HG03521 (cell line): ENCODE results near the gene PCDHB13.
"Not testable (repeated sequence)": the region's sequence is repeated elsewhere in the genome, so short reads cannot be mapped to it uniquely, and the experiment has no call there.

ENCODE experiments used
- ATAC-seq: cut with Tn5 transposase; IDR thresholded peaks from one replicate; pipeline ENCODE4 v1.9.1; 2021; ENCODE audit warnings: mild to moderate bottlenecking, moderate library complexity; ENCODE audit not compliant: unreplicated experiment

Gene PCDHB13

DNA sequence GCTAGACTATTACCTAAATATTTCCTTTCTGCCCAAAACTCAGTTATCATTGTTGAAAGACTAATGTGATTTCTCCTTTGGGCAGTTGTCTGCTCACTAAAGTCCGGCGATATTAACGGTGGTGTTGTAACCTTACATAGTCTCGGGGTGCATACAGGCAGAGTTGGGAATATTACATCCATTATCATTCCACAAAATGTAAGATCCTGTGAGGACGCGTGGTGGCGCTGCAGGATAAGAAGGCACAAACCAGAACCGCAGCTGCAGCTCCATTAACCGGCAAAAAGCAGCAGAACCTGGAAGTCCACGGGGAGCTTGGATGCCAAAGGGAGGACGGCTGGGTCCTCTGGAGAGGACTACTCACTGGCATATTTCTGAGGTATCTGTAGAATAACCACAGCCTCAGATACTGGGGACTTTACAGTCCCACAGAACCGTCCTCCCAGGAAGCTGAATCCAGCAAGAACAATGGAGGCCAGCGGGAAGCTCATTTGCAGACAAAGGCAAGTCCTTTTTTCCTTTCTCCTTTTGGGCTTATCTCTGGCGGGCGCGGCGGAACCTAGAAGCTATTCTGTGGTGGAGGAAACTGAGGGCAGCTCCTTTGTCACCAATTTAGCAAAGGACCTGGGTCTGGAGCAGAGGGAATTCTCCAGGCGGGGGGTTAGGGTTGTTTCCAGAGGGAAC is at the start of gene PCDHB13:
PCDHB13 (plus strand) TSS at position 264 of the 684 bp plus-strand sequence; CDS start at position 469, 205 bp downstream.
- ATAC-seq: not testable (repeated sequence)

DNA sequence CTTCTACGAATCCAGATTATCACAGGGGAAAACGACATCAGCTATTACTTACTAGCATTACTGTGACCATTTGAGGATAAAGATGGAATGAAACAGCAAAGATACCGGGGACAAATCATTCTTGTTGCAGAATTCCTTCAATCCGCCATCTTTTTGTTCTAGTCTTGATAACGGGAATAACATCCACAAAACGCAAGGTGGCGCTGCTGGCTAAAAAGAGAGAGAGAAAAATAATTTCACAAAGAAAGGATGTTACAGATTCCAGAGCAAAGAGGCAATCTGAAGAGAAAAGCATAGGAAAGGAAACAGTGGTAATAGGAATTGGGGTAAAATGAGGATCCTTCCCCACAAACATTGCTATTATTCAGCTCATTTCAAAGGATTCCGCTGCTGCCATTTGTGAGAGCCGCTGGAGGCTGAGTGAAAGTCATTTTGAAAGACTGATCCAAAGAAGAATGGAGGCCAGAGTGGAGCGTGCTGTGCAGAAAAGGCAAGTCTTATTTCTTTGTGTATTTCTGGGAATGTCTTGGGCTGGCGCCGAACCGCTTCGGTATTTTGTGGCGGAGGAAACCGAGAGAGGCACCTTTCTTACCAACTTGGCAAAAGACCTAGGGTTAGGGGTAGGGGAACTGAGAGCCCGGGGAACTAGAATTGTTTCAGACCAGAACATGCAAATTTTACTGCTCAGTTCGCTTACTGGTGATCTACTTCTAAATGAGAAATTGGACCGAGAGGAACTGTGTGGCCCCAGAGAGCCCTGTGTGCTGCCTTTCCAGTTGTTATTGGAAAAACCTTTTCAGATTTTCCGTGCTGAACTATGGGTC is 41.1 kb upstream of the PCDHB13 start, which contains the start of gene PCDHB7:
PCDHB7 (plus strand) TSS at position 264 of the 824 bp plus-strand sequence; CDS start at position 456, 192 bp downstream.
- no peak for ATAC-seq

GRCh38 chr5:141174291-141175104 is 39.2 kb upstream of the PCDHB13 start:
- not testable (repeated sequence) for ATAC-seq

DNA sequence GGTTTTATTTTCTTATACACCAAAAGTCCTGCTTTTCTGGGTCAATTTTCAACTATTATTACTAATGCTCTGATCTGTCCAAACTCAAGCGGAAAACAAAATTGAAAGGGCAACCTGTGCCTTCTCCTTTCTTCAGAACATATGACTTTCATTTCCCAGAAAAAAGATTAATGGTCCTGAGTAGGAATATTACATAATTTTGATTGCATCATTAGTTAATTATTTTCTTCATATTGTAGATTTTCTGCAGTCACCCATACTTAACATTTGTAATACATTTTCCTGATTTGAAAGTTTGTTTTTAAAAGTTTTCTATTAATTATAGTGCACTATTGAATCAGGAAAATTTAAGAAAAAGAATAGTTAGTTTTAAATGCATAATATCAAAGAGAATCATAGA is 37.8 kb upstream of the PCDHB13 start:
- ATAC-seq: no peak

- ATAC-seq: not testable (repeated sequence)
These were observed 36.0 kb upstream of the PCDHB13 start, which contains the start of gene PCDHB8 for GRCh38 chr5:141177577-141178191. TSS of gene PCDHB8 (plus strand) at chr5:141177790. CDS start at chr5:141178035, 245 bp downstream.

DNA sequence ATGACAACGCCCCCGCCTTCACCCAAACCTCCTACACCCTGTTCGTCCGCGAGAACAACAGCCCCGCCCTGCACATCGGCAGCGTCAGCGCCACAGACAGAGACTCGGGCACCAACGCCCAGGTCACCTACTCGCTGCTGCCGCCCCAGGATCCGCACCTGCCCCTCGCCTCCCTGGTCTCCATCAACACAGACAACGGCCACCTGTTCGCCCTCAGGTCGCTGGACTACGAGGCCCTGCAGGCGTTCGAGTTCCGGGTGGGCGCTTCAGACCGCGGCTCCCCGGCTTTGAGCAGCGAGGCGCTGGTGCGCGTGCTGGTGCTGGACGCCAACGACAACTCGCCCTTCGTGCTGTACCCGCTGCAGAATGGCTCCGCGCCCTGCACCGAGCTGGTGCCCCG is 34.3 kb upstream of the PCDHB13 start:
- not testable (repeated sequence) for ATAC-seq

GRCh38 chr5:141179876-141180275 is 33.8 kb upstream of the PCDHB13 start:
- not testable (repeated sequence) for ATAC-seq

- ATAC-seq: no peak
These were observed 33.4 kb upstream of the PCDHB13 start for GRCh38 chr5:141180313-141180712.

DNA sequence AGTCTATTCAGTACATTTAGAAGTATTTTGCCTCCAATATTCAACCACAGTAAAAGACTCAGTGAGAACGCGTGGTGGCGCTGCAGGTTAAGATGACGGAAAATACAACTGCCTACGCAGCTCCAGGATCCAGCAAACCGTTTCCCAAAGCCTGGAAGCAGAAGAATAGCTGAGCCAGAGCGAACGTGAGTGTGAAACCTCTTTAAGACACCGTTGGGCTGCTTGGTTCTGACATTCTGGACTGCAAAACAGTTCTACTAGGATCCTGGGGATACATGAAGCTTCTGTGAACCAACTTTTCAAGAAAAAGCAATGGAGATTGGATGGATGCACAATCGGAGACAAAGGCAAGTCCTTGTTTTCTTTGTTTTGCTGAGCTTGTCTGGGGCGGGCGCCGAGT is 31.5 kb upstream of the PCDHB13 start, which contains the start of gene PCDHB16:
PCDHB16 (plus strand) TSS at position 140 of the 400 bp plus-strand sequence; CDS start at position 313, 173 bp downstream.
- ATAC-seq: no peak

- ATAC-seq: not testable (repeated sequence)
These were observed 29.4 kb upstream of the PCDHB13 start for GRCh38 chr5:141184117-141184855.

GRCh38 chr5:141186897-141187512 is 26.7 kb upstream of the PCDHB13 start, which contains the start of gene PCDHB9:
TSS of gene PCDHB9 (plus strand) at chr5:141187161. CDS start at chr5:141187319, 158 bp downstream.
- no peak for ATAC-seq

DNA sequence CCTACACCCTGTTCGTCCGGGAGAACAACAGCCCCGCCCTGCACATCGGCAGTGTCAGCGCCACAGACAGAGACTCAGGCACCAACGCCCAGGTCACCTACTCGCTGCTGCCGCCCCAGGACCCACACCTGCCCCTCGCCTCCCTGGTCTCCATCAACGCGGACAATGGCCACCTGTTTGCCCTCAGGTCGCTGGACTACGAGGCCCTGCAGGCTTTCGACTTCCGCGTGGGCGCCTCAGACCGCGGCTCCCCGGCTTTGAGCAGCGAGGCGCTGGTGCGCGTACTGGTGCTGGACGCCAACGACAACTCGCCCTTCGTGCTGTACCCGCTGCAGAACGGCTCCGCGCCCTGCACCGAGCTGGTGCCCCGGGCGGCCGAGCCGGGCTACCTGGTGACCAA is 25.0 kb upstream of the PCDHB13 start:
- ATAC-seq: not testable (repeated sequence)

DNA sequence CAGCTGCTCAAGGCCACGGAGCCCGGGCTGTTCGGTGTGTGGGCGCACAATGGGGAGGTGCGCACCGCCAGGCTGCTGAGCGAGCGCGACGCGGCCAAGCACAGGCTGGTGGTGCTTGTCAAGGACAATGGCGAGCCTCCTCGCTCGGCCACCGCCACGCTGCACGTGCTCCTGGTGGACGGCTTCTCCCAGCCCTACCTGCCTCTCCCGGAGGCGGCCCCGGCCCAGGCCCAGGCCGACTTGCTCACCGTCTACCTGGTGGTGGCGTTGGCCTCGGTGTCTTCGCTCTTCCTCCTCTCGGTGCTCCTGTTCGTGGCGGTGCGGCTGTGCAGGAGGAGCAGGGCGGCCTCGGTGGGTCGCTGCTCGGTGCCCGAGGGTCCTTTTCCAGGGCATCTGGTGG is 24.6 kb upstream of the PCDHB13 start:
- not testable (repeated sequence) for ATAC-seq

GRCh38 chr5:141192110-141192725 is 21.5 kb upstream of the PCDHB13 start, which contains the start of gene PCDHB10:
TSS of gene PCDHB10 (plus strand) at chr5:141192353. CDS start at chr5:141192553, 200 bp downstream.
- ATAC-seq: no peak

DNA sequence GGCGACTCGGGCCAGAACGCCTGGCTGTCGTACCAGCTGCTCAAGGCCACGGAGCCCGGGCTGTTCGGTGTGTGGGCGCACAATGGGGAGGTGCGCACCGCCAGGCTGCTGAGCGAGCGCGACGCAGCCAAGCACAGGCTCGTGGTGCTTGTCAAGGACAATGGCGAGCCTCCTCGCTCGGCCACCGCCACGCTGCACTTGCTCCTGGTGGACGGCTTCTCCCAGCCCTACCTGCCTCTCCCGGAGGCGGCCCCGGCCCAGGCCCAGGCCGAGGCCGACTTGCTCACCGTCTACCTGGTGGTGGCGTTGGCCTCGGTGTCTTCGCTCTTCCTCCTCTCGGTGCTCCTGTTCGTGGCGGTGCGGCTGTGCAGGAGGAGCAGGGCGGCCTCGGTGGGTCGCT is 19.4 kb upstream of the PCDHB13 start:
- ATAC-seq: not testable (repeated sequence)

DNA sequence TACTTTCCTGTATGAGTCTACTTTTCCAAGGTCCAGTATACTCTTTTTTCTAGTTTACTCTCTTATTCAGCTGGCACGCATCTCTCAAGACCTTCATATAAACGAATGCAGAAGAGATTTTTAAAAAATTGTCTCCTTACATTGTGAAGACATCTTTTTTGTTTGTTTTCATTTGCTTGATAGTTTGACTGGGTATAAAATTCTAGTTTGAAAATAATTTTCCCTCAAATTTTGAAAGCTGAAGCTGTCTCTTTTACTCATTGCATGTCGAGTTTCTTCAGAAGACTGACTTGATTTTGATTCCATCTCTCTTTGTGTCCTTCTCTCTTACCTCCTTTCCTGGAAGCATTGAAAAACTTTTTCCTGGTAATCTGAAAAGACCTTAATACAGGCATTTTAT is 17.4 kb upstream of the PCDHB13 start:
- ATAC-seq: no peak

DNA sequence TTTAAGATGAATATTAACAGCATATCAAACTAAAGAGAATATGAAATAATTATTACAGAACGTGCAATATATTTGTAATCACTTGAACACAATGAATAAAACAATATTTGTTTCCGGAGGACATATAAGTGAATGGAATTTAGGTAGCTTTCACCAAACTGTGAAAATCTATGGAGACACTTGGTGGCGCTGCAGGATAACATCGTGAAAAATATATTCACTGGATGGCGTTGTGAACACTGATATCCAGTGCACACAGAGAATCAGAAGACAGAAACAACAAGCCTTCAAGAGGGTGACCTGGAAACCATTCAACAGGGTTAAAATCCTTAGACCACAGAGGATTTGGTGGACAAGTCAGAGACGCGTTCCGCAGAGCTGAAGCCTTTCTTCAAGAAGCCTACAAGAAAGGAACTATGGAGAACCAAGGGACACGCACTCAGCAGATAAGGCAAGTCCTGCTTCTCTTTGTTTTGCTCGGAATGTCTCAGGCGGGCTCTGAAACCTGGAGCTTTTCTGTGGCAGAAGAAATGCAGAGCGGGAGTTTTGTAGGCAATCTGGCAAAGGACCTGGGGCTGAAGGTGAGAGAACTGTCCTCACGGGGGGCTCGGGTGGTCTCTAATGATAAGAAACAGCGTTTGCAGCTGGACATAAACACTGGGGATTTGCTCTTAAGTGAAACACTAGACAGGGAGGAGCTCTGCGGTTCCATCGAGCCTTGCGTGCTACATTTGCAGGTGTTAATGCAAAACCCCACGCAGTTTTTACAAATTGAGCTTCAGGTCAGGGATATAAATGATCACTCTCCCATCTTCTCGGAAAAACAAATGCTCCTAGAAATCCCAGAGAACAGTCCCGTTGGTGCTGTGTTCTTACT is 14.1 kb upstream of the PCDHB13 start, which contains the start of gene PCDHB11:
PCDHB11 (plus strand) TSS at position 269 of the 877 bp plus-strand sequence; CDS start at position 417, 148 bp downstream.
- ATAC-seq: no peak
